K562 (cell line): Measurements from ENCODE around the gene SDK1. TPM values are rescaled to one million over a fixed set of nuclear protein-coding genes. Genes with fewer than 3 reads are reported as not detected.

Source experiments
- ATAC-seq: fragments of 200-7000 bp; cut with Tn5 transposase; 3 replicates; pipeline ENCODE4 v1.9.1; 2020; ENCODE audit warnings: moderate library complexity
- BruUV-seq: library from RNA; stranded (reverse); fragments of 400-500 nt; replicated peaks from 2 replicates; lab custom pipeline; 2021; lab: Mats Ljungman, UMichigan
- CTCF ChIA-PET: fragments of 300-600 bp; formaldehyde crosslinking; extraction: SDS; loops from one replicate; lab custom pipeline; 2021; ENCODE audit warnings: low intra/inter-chr PET ratio; lab: Yijun Ruan, JAX
- POLR2A ChIA-PET: fragments of 300-600, 350-650 bp; sonication (Branson Sonifier 250); formaldehyde crosslinking; extraction: SDS; loops from one replicate; lab custom pipeline; 2021; ENCODE audit warnings: antibody characterized with exemption, inconsistent platforms; lab: Yijun Ruan, JAX
- DNase-seq, 4 experiments: peaks; one replicate each; pipeline versions ENCODE4 v3.0.0 to v3.0.0-alpha.2; 2011 to 2018; ENCODE audit warnings: low spot score in 3 of 4, mixed read lengths in 3 of 4; ENCODE audit errors: extremely low read depth in 1 of 4
- FAIRE-seq: peaks from 2 replicates; lab custom pipeline; 2011; peaks lifted over from hg19 to GRCh38; lab: Jason Lieb, UNC
- H2AFZ ChIP-seq: 2 replicates; pipeline ENCODE4 v1.6.0; 2011; ENCODE audit warnings: low read depth, low read length, control low read depth, inconsistent platforms
- H3K27ac ChIP-seq: fragments of 200-600 bp; 3 replicates; pipeline ENCODE4 v1.8.0; 2011; ENCODE audit warnings: low read depth, mild to moderate bottlenecking, control low read depth, inconsistent platforms, low read length, moderate library complexity, mixed read lengths; ENCODE audit errors: extremely low read depth
- H3K27me3 ChIP-seq, 2 experiments: fragments of 300-600 bp in 1 of 2; 2 replicates in 1 of 2; 3 replicates in 1 of 2; pipeline versions ENCODE4 v1.6.0 to v1.8.0; 2011; ENCODE audit warnings: inconsistent platforms in 2 of 2, low read length in 2 of 2, mild to moderate bottlenecking in 1 of 2, mixed read lengths in 1 of 2, moderate library complexity in 1 of 2; ENCODE audit not compliant: control insufficient read depth in 2 of 2, insufficient read depth in 2 of 2
- H3K36me3 ChIP-seq: fragments of 300-600 bp; 3 replicates; pipeline ENCODE4 v1.8.0; 2011; ENCODE audit warnings: mild to moderate bottlenecking, low read length, inconsistent platforms; ENCODE audit not compliant: control insufficient read depth, insufficient read depth
- H3K4me1 ChIP-seq, 2 experiments: fragments of 200-600 bp in 1 of 2; replicated peaks in 1 of 2; 2 replicates in 1 of 2; 3 replicates in 1 of 2; pipeline versions ENCODE4 v1.5.1 to v1.8.0; 2011; ENCODE audit warnings: inconsistent platforms in 2 of 2, low read length in 2 of 2, mild to moderate bottlenecking in 1 of 2, mixed read lengths in 1 of 2, moderate library complexity in 1 of 2; ENCODE audit not compliant: control insufficient read depth in 2 of 2, insufficient read depth in 2 of 2
- H3K4me2 ChIP-seq: 2 replicates; pipeline ENCODE4 v1.6.1; 2011; ENCODE audit warnings: low read length, control low read depth, inconsistent platforms, mixed read lengths; ENCODE audit not compliant: insufficient read depth
- H3K4me3 ChIP-seq: fragments of 200-600 bp; sonication (generic), shearing (Covaris generic); 2 replicates; pipeline ENCODE4 v1.5.1; 2016; ENCODE audit warnings: control low read depth, inconsistent platforms
- H3K79me2 ChIP-seq: fragments of 200-600 bp; 3 replicates; pipeline ENCODE4 v1.8.0; 2011; ENCODE audit warnings: low read length, inconsistent platforms; ENCODE audit not compliant: control insufficient read depth, insufficient read depth
- H3K9ac ChIP-seq, 2 experiments: 2 replicates each; pipeline versions ENCODE4 v1.6.0 to v1.6.1; 2011; ENCODE audit warnings: low read depth in 2 of 2, low read length in 2 of 2, control low read depth in 1 of 2, inconsistent platforms in 1 of 2, mild to moderate bottlenecking in 1 of 2, mixed read lengths in 1 of 2; ENCODE audit not compliant: insufficient read depth in 1 of 2
- H3K9me1 ChIP-seq: one replicate; pipeline ENCODE4 v1.6.0; 2011; ENCODE audit warnings: inconsistent platforms, mild to moderate bottlenecking, low read length, moderate library complexity; ENCODE audit not compliant: control insufficient read depth, insufficient read depth
- H3K9me3 ChIP-seq: replicated peaks from 2 replicates; pipeline ENCODE4 v1.5.1; 2011; ENCODE audit warnings: low read depth, low read length, inconsistent platforms; ENCODE audit not compliant: control insufficient read depth, insufficient read depth
- H4K20me1 ChIP-seq: replicated peaks from 2 replicates; pipeline ENCODE4 v1.6.1; 2011; ENCODE audit warnings: low read length, inconsistent platforms, mixed read lengths; ENCODE audit not compliant: control insufficient read depth, insufficient read depth
- DNMT1 ChIP-seq: fragments of 450-650 bp; IDR thresholded peaks from 2 replicates; pipeline ENCODE4 v1.6.1; 2016; ENCODE audit warnings: antibody characterized with exemption, mild to moderate bottlenecking
- ELF4 ChIP-seq: fragments of 450-650 bp; formaldehyde crosslinking; IDR thresholded peaks from 2 replicates; pipeline ENCODE4 v1.4.0; 2022; ENCODE audit warnings: missing genetic modification characterization
- NR4A1 ChIP-seq, 2 experiments: fragments of 250-450 bp in 1 of 2; fragments of 450-650 bp in 1 of 2; sonication (Bioruptor Pico) in 1 of 2; IDR thresholded peaks; 2 replicates each; pipeline versions ENCODE4 v1.4.0 to v1.6.1; 2016 to 2020; ENCODE audit warnings: mild to moderate bottlenecking in 2 of 2, missing compliant biosample characterization in 1 of 2, missing genetic modification characterization in 1 of 2, moderate library complexity in 1 of 2
- RBM15 ChIP-seq: fragments of 200-400 bp; formaldehyde crosslinking; IDR thresholded peaks from 2 replicates; pipeline ENCODE4 v1.6.1; 2018; ENCODE audit warnings: mild to moderate bottlenecking, low read length, moderate library complexity; ENCODE audit not compliant: insufficient read depth
- ZHX1 ChIP-seq: fragments of 150-350 bp; conservative IDR thresholded peaks from 2 replicates; pipeline ENCODE4 v1.6.1; 2014; ENCODE audit warnings: low read length
- ZNF398 ChIP-seq: fragments of 250-450 bp; sonication (Bioruptor Pico); IDR thresholded peaks from 2 replicates; pipeline ENCODE4 v1.8.0; 2021; ENCODE audit warnings: moderate library complexity, mild to moderate bottlenecking, inconsistent platforms
- WGBS: fragments of 100-300 bp; shearing (Covaris generic); methylation state at CpG from one replicate; pipeline ENCODE4 v1.1.6; 2016; ENCODE audit warnings: low coverage, mixed read lengths; ENCODE audit not compliant: insufficient coverage; ENCODE audit errors: missing lambda C conversion rate; 5-methylcytosine and 5-hydroxymethylcytosine counted together
- in situ Hi-C: fragments of 300-500 bp; cut with MboI; formaldehyde crosslinking; loops from 4 replicates; pipeline ENCODE4 v1.15.0; 2018; ENCODE audit warnings: inconsistent platforms, mixed read lengths
- intact Hi-C: fragments of 100-400 bp; cut with micrococcal nuclease; formaldehyde crosslinking; loops from 2 replicates; pipeline ENCODE4 v1.14.2; 2022
- polyA plus RNA-seq, 8 experiments: library from polyadenylated mRNA; depleted of rRNA in 4 of 8; stranded (reverse) in 5 of 8; unstranded in 3 of 8; fragments of >200 nt; fragmentation: Nextera tagmentation in 2 of 8; fragmentation: Illumina TruSeq in 1 of 8; extraction: Ambion mirVana in 2 of 8; extraction: Trizol in 1 of 8; gene quantifications; 2 replicates each; pipeline versions ENCODE4 v1.2.1 to v1.2.3, GENCODE V29; 2011 to 2014; ENCODE audit warnings: inconsistent platforms in 1 of 8, missing spikeins in 1 of 8
- total RNA-seq, 7 experiments: library from RNA; depleted of rRNA in 6 of 7; stranded (reverse); fragments of >200 nt in 6 of 7; fragmentation: Illumina TruSeq in 2 of 7; extraction: Trizol in 2 of 7; gene quantifications; 2 replicates each; pipeline versions ENCODE4 v1.2.1 to v1.2.3, GENCODE V29; 2011 to 2021; ENCODE audit warnings: low replicate concordance in 1 of 7

The SDK1 gene
- total and polyA plus RNA-seq, 9 of the 15 experiments (the other 6 are each of a cell fraction or from before 2014, with no cell fraction given), result 0.16 TPM; not detected in 8

GRCh38 chr7:4123823-4124222 lies 822.8 kb downstream of the SDK1 start:
- H2AFZ ChIP-seq, result no peak overlapping the region
- H4K20me1 ChIP-seq, result no peaks in the 10 kb centered on the region
- H3K4me2 ChIP-seq, result no peak overlapping the region
- BruUV-seq, result no TSS peak
- in situ Hi-C loops (no loop called here), intact Hi-C loops (no loop called here)
- FAIRE-seq (no peak), DNase-seq (no peak), ATAC-seq (no peak)
- ChIA-PET CTCF (no interaction called here), POLR2A (no interaction called here)
- TF ChIP-seq ZNF398 (CRISPR knock-in tag) (no peak), ZHX1 (no peak), RBM15 (no peak), DNMT1 (no peak), ELF4 (CRISPR knock-in tag) (no peak), NR4A1 (CRISPR knock-in tag; IDR thresholded peaks at IDR 0.05) (no peak), NR4A1 (tag; IDR thresholded peaks at IDR 0.05) (no peak)
- H3K9me3 ChIP-seq, result no peaks in the 10 kb centered on the region
- no peak overlapping the region; a peak in 1 of 4 replicates for H3K9ac ChIP-seq
- no peak overlapping the region for H3K4me3 ChIP-seq
- no peaks in the 10 kb centered on the region for H3K36me3 ChIP-seq
- no peaks in the 10 kb centered on the region for H3K79me2 ChIP-seq
- H3K27ac ChIP-seq, result no peak overlapping the region
- H3K27me3 ChIP-seq, result peaks cover 6 to 12% of the 10 kb centered on the region in 2 experiments; a peak in 3 of 5 replicates
- 1% methylated on average over 8 of the region's 8 CpGs for WGBS
- H3K9me1 ChIP-seq, result no peaks in the 10 kb centered on the region
- H3K4me1 ChIP-seq, result no peaks in the 10 kb centered on the region
